Epithelial cell of proximal tubule (primary cell): ENCODE data around the gene CD200R1. TPM values are rescaled to one million over a fixed set of nuclear protein-coding genes. Genes with fewer than 3 reads are reported as not detected.

Experiments used
- DNase-seq: peaks from one replicate; pipeline ENCODE4 v3.0.0-alpha.2; 2011; ENCODE audit warnings: low read depth
- H3K4me3 ChIP-seq: 2 replicates; pipeline ENCODE4 v1.5.1; 2011; ENCODE audit warnings: low read depth, mild to moderate bottlenecking, low read length
- CTCF ChIP-seq: conservative IDR thresholded peaks from 2 replicates; pipeline ENCODE4 v1.5.1; 2012; ENCODE audit warnings: low read depth, mild to moderate bottlenecking, low read length
- total RNA-seq: library from RNA; depleted of rRNA; stranded (reverse); fragments of >200 nt; gene quantifications from 2 replicates; pipeline ENCODE4 v1.2.3, GENCODE V29; 2015

Gene CD200R1
- total RNA-seq, 1 donor from 2014 or later, result not detected

DNA sequence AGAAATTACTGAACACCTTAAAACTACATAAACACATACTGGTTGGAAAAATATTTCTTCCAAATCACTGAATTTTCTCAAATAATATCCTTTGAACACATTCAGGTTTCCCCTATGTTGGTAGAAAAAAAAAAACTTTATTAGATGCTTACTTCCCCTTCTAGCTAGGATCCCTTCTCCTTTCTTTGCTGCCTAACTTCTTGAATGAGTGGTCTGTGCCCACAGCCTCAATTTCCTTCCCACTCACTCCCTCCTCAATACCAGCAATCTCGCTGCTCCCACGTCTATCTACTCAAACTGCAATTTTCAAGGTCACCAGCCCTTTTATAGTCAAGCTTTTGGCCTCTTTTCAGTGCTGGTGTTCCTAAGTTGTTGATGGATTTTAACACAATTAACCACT is 8.3 kb downstream of the CD200R1 start:
- DNase-seq, result no peak
- no peak for TF ChIP-seq CTCF
- H3K4me3 ChIP-seq, result no peak overlapping the region

- no peak for DNase-seq
- no peak for TF ChIP-seq CTCF
- H3K4me3 ChIP-seq, result no peak overlapping the region
These were observed 9.2 kb downstream of the CD200R1 start for GRCh38 chr3:112965656-112966055.

DNA sequence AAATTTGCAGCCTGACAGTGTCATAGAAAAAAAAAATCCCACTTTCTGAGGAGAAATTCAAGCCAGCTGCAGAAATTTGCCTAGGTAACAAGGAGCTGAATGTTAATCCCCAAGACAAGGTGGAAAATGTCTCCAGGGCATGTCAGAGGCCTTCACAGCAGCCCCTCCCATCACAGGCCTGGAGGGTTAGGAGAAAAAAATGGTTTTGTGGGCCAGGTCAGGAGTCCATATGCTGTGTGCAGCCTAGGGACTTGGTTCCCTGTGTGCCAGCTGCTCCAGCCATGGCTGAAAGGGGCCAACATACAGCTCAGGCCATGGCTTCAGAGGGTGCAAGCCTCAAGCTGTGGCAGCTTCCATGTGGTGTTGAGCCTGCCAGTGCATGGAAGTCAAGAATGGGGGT is 11.2 kb downstream of the CD200R1 start:
- no peak for DNase-seq
- TF ChIP-seq CTCF, result no peak
- H3K4me3 ChIP-seq, result no peak overlapping the region

DNA sequence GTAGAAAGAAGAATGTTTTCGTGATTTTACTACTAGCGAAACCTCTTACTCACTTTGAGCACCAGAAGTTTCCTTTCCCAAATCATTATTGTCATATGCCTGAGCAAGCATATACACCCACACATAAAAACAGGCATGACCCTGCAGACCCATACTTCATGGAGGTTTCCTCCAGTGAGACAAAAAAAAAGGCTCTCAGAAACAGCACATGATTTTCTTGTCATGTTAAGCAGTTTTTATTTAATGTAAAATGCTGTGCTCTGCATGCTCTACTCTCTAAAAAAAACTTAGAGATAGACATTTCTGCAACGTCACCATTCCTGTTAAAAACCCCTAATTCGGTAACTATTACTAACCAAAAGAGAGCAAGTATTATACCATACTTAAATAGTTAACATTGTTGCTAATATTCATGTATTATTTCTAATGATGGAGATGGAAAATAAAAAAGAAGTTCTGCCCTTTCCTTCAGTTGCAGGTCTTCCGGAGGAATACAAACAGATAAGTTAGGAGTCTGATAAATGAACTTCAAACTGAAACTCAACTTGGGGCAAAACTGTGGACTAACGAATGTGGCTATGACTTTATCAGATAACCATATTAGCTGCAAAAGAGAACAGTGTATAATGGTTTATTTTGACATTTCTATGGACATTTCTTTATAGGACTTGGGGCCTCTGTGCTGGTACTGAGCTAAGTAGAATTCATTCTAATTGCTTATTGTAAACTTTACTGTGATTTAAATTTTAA is 15.9 kb downstream of the CD200R1 start:
- DNase-seq, result no peak
- TF ChIP-seq CTCF, result no peak
- no peak overlapping the region for H3K4me3 ChIP-seq

- TF ChIP-seq CTCF, result no peak
- no peak overlapping the region for H3K4me3 ChIP-seq
- DNase-seq, result no peak
These were observed 18.6 kb downstream of the CD200R1 start for GRCh38 chr3:112956351-112956750.

GRCh38 chr3:112948346-112948838 is 26.5 kb downstream of the CD200R1 start:
- no peak overlapping the region for H3K4me3 ChIP-seq
- TF ChIP-seq CTCF, result no peak
- no peak for DNase-seq
